WTC11 (cell line): ENCODE measurements around the gene TKFC. TPM values are rescaled to one million over a fixed set of nuclear protein-coding genes. Genes with fewer than 3 reads are reported as not detected.

Source experiments
- ATAC-seq: fragments of 200-7000 bp; cut with Tn5 transposase; 2 replicates; pipeline ENCODE4 v1.10.0; 2021; ENCODE audit warnings: mild to moderate bottlenecking, moderate library complexity
- CTCF ChIA-PET: fragments of 300-600 bp; sonication (Branson Sonifier 250); formaldehyde crosslinking; loops from one replicate; lab custom pipeline; 2021; ENCODE audit warnings: antibody characterized with exemption; lab: Charles Lee
- POLR2A ChIA-PET: fragments of 350-600 bp; sonication (Branson Sonifier 250); formaldehyde crosslinking; loops from one replicate; lab custom pipeline; 2021; ENCODE audit warnings: antibody characterized with exemption; lab: Charles Lee
- DNase-seq: peaks from one replicate; pipeline ENCODE4 v3.0.0; 2021; ENCODE audit warnings: low spot score
- H3K27ac Mint-ChIP-seq: 2 replicates; pipeline ENCODE4 v1.8.0; 2021; ENCODE audit warnings: mixed read lengths
- H3K27me3 Mint-ChIP-seq: 2 replicates; pipeline ENCODE4 v1.8.0; 2021; ENCODE audit warnings: low read depth, mild to moderate bottlenecking, moderate library complexity, mixed read lengths
- H3K36me3 Mint-ChIP-seq: 2 replicates; pipeline ENCODE4 v1.8.0; 2021; ENCODE audit warnings: mixed read lengths
- H3K4me1 Mint-ChIP-seq: 2 replicates; pipeline ENCODE4 v1.8.0; 2022; ENCODE audit warnings: mixed read lengths
- H3K4me3 Mint-ChIP-seq: 2 replicates; pipeline ENCODE4 v1.8.0; 2021; ENCODE audit warnings: mild to moderate bottlenecking, moderate library complexity, mixed read lengths
- H3K9me3 Mint-ChIP-seq: 2 replicates; pipeline ENCODE4 v1.8.0; 2021; ENCODE audit warnings: mixed read lengths
- CREM ChIP-seq: sonication (generic); formaldehyde crosslinking; IDR thresholded peaks from 2 replicates; pipeline ENCODE4 v1.8.1; 2022; ENCODE audit warnings: mild to moderate bottlenecking, missing genetic modification reagents, moderate library complexity
- FOXK1 ChIP-seq: sonication (generic); formaldehyde crosslinking; IDR thresholded peaks from 2 replicates; pipeline ENCODE4 v1.8.0; 2022; ENCODE audit warnings: mild to moderate bottlenecking, moderate library complexity, missing genetic modification reagents
- GRHL2 ChIP-seq: fragments of 250-450 bp; sonication (Bioruptor Pico); IDR thresholded peaks from 2 replicates; pipeline ENCODE4 v1.8.0; 2022; ENCODE audit warnings: mild to moderate bottlenecking, moderate library complexity; ENCODE audit not compliant: insufficient replicate concordance, severe bottlenecking
- IRF2 ChIP-seq: sonication (generic); formaldehyde crosslinking; IDR thresholded peaks from 2 replicates; pipeline ENCODE4 v1.8.0; 2022; ENCODE audit warnings: low read depth, missing genetic modification reagents, borderline replicate concordance
- NFYB ChIP-seq: sonication (generic); formaldehyde crosslinking; conservative IDR thresholded peaks from 2 replicates; pipeline ENCODE4 v1.8.0; 2022; ENCODE audit warnings: low read depth, missing genetic modification reagents
- NR2C2 ChIP-seq: sonication (generic); formaldehyde crosslinking; IDR thresholded peaks from 2 replicates; pipeline ENCODE4 v1.8.0; 2022; ENCODE audit warnings: mild to moderate bottlenecking, missing genetic modification reagents
- NR3C1 ChIP-seq: sonication (generic); formaldehyde crosslinking; conservative IDR thresholded peaks from 2 replicates; pipeline ENCODE4 v1.8.1; 2023; ENCODE audit warnings: low read depth, mild to moderate bottlenecking, missing genetic modification reagents
- OVOL2 ChIP-seq: fragments of 250-450 bp; sonication (Bioruptor Pico); IDR thresholded peaks from 2 replicates; pipeline ENCODE4 v1.9.0; 2021; ENCODE audit warnings: mild to moderate bottlenecking, borderline replicate concordance
- RORB ChIP-seq: fragments of 250-450 bp; sonication (Bioruptor Pico); IDR thresholded peaks from 2 replicates; pipeline ENCODE4 v1.9.0; 2021; ENCODE audit warnings: mild to moderate bottlenecking
- SMAD3 ChIP-seq: sonication (generic); formaldehyde crosslinking; IDR thresholded peaks from 2 replicates; pipeline ENCODE4 v1.8.0; 2022; ENCODE audit warnings: missing genetic modification reagents, mild to moderate bottlenecking, borderline replicate concordance
- TCF7 ChIP-seq: sonication (generic); formaldehyde crosslinking; IDR thresholded peaks from 2 replicates; pipeline ENCODE4 v1.8.0; 2022; ENCODE audit warnings: mild to moderate bottlenecking, low read depth, missing genetic modification reagents, moderate library complexity
- TEAD4 ChIP-seq: sonication (generic); formaldehyde crosslinking; IDR thresholded peaks from 2 replicates; pipeline ENCODE4 v1.8.0; 2022; ENCODE audit warnings: mild to moderate bottlenecking, missing genetic modification reagents
- ZNF396 ChIP-seq: fragments of 250-450 bp; sonication (Bioruptor Pico); IDR thresholded peaks from 2 replicates; pipeline ENCODE4 v1.8.0; 2021; ENCODE audit warnings: mild to moderate bottlenecking, moderate library complexity, borderline replicate concordance
- ZNF423 ChIP-seq: fragments of 250-450 bp; sonication (Bioruptor Pico); IDR thresholded peaks from 2 replicates; pipeline ENCODE4 v2.1.2; 2022; ENCODE audit warnings: mild to moderate bottlenecking, moderate library complexity
- ZNF671 ChIP-seq: fragments of 250-450 bp; sonication (Bioruptor Pico); IDR thresholded peaks from 2 replicates; pipeline ENCODE4 v1.8.0; 2021; ENCODE audit warnings: mild to moderate bottlenecking
- total RNA-seq: library from RNA; stranded (reverse); gene quantifications from 3 replicates; pipeline ENCODE4 v1.2.3, GENCODE V29; 2021
- TF ChIP-seq, protein P1 (sequence below): sonication (generic); formaldehyde crosslinking; IDR thresholded peaks from 2 replicates; pipeline ENCODE4 v1.8.1; 2023; ENCODE audit warnings: mild to moderate bottlenecking, missing genetic modification reagents, borderline replicate concordance
- TF ChIP-seq, protein P2 (sequence below): fragments of 250-450 bp; sonication (Bioruptor Pico); IDR thresholded peaks from 2 replicates; pipeline ENCODE4 v2.1.2; 2022; ENCODE audit warnings: mild to moderate bottlenecking, moderate library complexity
- TF ChIP-seq, protein P3 (sequence below): sonication (generic); formaldehyde crosslinking; IDR thresholded peaks from 2 replicates; pipeline ENCODE4 v1.8.1; 2023; ENCODE audit warnings: mild to moderate bottlenecking, missing genetic modification reagents, moderate library complexity
- TF ChIP-seq, protein P4 (sequence below): sonication (generic); formaldehyde crosslinking; IDR thresholded peaks from 2 replicates; pipeline ENCODE4 v1.8.1; 2022; ENCODE audit warnings: low read depth, missing genetic modification reagents, borderline replicate concordance

The TKFC gene
- total RNA-seq, 1 experiment from 2014 or later, result 86.8 TPM

DNA sequence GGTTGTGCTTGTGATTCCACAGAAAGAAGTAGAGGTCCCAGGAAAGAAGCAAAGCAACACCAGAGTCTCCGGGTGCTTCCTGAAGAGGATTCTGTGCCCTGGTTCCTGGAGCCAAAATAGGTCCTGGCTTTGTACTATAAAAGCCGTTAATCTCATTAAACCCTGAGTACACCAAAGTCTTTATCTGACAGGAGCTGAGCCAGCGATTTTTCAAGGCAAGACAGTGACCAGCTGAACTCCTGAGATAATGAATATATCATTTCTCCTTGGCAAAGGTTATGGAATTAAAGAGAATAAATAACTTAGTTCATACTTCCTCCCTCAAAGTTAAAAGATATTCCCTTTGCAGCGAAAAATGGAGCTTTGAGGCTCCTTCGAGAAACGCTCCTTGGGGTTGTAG is 34.4 kb downstream of the TKFC start (continued):
- no peak for TF ChIP-seq TEAD4 (CRISPR knock-in tag)

DNA sequence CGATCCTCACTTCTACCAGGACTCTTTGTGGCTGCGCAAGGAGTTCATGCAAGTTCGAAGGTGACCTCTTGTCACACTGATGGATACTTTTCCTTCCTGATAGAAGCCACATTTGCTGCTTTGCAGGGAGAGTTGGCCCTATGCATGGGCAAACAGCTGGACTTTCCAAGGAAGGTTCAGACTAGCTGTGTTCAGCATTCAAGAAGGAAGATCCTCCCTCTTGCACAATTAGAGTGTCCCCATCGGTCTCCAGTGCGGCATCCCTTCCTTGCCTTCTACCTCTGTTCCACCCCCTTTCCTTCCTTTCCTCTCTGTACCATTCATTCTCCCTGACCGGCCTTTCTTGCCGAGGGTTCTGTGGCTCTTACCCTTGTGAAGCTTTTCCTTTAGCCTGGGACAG is 35.6 kb downstream of the TKFC start:
- Mint-ChIP-seq H3K27ac (no peak overlapping the region), H3K36me3 (peaks cover 86% of the 10 kb centered on the region), H3K4me1 (peaks cover 2% of the 10 kb centered on the region), H3K4me3 (no peak overlapping the region), H3K9me3 (peaks cover 13% of the 10 kb centered on the region), H3K27me3 (no peaks in the 10 kb centered on the region)
- ChIA-PET CTCF (no interaction called here), POLR2A (no interaction called here)
- DNase-seq, result no peak
- ATAC-seq, result no peak
- TF ChIP-seq CREM (no peak), FOXK1 (CRISPR knock-in tag) (no peak), ZNF396 (CRISPR knock-in tag) (no peak), TCF7 (CRISPR knock-in tag) (no peak), NR2C2 (CRISPR knock-in tag) (no peak), SMAD3 (CRISPR knock-in tag) (no peak), NFYB (CRISPR knock-in tag) (no peak), GRHL2 (CRISPR knock-in tag) (no peak), OVOL2 (no peak), NR3C1 (CRISPR knock-in tag) (no peak), RORB (CRISPR knock-in tag) (no peak), ZNF671 (CRISPR knock-in tag) (no peak), ZNF423 (CRISPR knock-in tag) (no peak), IRF2 (CRISPR knock-in tag) (no peak)
- TF ChIP-seq, protein P1, sequence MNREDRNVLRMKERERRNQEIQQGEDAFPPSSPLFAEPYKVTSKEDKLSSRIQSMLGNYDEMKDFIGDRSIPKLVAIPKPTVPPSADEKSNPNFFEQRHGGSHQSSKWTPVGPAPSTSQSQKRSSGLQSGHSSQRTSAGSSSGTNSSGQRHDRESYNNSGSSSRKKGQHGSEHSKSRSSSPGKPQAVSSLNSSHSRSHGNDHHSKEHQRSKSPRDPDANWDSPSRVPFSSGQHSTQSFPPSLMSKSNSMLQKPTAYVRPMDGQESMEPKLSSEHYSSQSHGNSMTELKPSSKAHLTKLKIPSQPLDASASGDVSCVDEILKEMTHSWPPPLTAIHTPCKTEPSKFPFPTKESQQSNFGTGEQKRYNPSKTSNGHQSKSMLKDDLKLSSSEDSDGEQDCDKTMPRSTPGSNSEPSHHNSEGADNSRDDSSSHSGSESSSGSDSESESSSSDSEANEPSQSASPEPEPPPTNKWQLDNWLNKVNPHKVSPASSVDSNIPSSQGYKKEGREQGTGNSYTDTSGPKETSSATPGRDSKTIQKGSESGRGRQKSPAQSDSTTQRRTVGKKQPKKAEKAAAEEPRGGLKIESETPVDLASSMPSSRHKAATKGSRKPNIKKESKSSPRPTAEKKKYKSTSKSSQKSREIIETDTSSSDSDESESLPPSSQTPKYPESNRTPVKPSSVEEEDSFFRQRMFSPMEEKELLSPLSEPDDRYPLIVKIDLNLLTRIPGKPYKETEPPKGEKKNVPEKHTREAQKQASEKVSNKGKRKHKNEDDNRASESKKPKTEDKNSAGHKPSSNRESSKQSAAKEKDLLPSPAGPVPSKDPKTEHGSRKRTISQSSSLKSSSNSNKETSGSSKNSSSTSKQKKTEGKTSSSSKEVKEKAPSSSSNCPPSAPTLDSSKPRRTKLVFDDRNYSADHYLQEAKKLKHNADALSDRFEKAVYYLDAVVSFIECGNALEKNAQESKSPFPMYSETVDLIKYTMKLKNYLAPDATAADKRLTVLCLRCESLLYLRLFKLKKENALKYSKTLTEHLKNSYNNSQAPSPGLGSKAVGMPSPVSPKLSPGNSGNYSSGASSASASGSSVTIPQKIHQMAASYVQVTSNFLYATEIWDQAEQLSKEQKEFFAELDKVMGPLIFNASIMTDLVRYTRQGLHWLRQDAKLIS (CRISPR knock-in tag), result no peak
- TF ChIP-seq, protein P2, sequence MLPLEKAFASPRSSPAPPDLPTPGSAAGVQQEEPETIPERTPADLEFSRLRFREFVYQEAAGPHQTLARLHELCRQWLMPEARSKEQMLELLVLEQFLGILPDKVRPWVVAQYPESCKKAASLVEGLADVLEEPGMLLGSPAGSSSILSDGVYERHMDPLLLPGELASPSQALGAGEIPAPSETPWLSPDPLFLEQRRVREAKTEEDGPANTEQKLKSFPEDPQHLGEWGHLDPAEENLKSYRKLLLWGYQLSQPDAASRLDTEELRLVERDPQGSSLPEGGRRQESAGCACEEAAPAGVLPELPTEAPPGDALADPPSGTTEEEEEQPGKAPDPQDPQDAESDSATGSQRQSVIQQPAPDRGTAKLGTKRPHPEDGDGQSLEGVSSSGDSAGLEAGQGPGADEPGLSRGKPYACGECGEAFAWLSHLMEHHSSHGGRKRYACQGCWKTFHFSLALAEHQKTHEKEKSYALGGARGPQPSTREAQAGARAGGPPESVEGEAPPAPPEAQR (CRISPR knock-in tag), result no peak
- TF ChIP-seq, protein P3, sequence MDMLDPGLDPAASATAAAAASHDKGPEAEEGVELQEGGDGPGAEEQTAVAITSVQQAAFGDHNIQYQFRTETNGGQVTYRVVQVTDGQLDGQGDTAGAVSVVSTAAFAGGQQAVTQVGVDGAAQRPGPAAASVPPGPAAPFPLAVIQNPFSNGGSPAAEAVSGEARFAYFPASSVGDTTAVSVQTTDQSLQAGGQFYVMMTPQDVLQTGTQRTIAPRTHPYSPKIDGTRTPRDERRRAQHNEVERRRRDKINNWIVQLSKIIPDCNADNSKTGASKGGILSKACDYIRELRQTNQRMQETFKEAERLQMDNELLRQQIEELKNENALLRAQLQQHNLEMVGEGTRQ, result no peak
- TF ChIP-seq, protein P4, sequence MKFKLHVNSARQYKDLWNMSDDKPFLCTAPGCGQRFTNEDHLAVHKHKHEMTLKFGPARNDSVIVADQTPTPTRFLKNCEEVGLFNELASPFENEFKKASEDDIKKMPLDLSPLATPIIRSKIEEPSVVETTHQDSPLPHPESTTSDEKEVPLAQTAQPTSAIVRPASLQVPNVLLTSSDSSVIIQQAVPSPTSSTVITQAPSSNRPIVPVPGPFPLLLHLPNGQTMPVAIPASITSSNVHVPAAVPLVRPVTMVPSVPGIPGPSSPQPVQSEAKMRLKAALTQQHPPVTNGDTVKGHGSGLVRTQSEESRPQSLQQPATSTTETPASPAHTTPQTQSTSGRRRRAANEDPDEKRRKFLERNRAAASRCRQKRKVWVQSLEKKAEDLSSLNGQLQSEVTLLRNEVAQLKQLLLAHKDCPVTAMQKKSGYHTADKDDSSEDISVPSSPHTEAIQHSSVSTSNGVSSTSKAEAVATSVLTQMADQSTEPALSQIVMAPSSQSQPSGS (CRISPR knock-in tag), result no peak
